GM21825 (cell line): Measurements from ENCODE around the gene RSPO4.
"Not testable (repeated sequence)": the region's sequence is repeated elsewhere in the genome, so short reads cannot be mapped to it uniquely, and the experiment has no call there.

Experiments used
- ATAC-seq: cut with Tn5 transposase; IDR thresholded peaks from one replicate; pipeline ENCODE4 v1.9.1; 2021; ENCODE audit warnings: mild to moderate bottlenecking, moderate library complexity; ENCODE audit not compliant: unreplicated experiment

RSPO4 gene

DNA sequence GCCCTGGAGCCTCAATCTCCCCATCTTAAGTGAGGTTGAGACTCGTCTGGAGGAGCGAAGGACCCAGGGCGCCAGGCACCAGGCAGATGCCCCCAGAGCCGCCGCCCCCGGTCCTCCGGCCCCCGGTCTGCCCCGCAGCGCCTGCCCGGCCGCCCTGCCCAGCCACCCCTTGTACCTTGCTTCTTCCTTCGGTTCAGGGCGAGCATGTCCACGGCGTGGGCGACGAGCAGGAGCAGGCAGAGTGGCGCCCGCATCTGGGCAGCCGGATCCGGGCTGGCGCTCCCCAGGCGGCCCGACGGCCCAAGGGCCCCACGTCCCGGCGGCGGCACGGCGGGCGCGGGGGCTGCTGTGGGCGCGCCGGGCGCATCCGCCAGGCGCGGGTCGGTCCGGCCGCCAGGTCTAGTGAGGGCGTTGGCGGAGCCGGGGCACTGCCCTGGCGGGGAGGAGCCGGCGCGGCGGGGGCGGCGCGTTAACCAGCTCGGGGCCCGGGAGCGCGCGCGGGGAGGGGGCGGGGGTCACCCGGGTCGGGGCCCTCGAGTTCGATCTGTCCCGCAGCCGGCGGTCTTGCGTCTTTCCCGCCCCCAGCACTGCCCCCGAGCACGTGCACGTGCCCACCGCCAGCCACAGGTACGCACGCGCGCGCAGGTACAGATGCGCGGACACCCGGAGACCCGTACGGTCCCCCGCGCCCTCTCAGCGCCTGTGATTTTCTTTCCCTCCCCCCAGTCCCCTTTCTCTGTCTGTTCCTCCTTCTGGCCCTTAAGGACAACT is at the start of gene RSPO4:
TSS of gene RSPO4 (minus strand) at position 401 of the 771 bp plus-strand sequence. CDS start at position 254, 147 bp downstream.
- no peak for ATAC-seq

DNA sequence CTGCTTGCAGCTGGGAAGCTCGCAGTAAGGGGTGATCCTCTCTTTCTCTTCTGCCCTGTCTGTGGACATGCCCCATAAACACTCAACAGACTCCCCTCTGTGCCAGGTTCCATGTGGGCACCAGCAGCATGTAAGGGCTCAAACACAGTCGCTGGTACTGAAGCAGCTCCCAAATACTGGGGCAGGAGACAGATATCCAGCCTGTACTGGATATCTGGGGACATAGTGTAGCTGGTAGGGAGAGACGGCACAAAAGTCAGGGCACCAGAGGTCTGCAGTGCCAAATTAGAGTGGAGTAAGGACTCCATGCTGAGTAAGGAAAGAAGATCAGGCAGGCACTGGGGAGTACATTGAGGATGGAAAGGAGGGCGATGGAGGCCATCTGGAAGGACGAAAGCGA is 48.3 kb upstream of the RSPO4 start:
- no peak for ATAC-seq

DNA sequence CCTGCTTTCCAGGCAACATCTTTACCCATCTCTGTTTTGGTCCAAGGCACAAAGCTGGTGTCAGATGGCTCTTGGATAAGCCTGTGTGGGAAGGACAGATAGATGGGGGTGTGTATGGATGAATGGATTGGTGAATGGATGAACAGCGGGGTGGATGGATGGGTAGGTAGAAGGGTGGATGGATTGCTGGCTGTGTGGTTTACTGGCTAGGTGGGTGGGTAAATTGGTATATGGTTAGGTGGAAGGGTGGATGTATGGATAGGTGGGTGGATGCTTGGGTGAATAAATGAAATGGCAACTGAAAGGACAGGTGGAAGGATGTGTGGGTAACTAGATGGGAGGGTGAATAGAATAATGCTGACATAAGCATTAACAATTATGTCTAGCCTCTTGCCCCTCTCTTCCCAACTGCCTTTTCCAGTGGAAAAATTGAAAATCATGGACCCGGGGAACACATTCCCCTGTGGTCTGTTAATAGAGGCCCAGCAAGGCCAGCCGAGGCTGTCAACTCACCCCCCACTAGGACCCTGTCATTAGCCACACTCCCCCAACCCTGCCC is 43.8 kb upstream of the RSPO4 start:
- no peak for ATAC-seq

DNA sequence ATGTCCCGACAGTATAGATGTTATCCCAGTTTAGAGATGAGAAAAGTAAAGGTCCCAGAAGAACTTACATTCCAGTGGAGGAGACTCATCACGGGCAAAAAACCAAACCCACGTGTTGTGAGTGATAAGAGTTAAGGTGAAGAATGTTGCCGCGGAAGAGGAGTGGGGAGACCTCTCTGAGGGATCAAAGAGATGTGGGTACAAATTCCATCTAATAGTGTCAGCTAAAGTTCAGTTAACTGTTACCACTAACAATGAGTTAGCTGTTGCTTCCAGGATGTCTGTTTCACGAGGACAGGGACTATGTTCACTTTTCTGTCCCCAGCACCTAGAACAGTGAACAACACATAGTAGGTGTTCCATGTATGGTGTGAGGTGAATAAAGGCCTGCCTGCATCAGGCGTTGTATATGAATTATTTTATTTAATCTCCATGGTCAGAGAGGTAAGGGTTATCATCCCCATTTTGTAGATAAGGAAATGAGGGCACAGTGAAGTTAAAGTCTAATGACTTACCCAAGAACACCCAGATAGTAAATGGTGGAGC is 39.8 kb upstream of the RSPO4 start:
- ATAC-seq: no peak

DNA sequence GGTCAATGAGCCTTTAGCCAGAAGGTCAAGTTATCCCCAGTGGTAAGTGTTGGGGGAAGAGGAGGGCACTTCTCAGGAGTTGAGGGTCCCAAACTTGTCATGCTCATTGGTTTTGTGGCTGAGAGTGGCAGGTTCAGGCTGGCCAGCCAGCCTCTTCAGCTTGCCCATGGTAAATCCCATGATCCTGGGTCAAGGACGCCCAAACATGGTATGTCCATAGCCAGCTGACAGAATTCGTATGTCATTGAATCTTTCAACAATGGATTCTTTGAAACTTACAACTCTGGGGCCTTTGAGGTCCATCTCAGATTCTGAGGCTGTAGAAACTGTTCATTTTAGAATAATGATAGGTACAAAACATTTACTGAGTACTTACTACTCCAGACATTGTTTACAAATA is 36.1 kb upstream of the RSPO4 start:
- no peak for ATAC-seq

DNA sequence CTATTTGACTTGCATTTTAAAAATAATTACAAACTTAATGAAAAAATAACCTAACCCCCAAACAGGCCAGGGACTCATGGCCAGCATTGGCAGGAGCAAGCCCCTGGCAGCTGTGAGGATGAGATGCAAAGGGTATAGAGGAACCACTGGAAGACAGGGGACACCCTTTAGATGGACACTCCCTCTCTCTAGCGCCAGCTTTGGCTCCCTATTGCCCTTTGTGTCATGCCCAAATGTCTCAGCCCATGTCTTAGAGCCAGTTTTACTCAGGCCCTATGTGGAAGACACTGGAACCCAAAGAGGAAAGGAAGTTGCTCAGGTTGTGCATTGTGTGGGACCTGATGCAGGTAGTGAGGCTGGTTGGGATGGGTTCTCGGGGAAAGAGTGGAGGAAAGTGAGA is 34.9 kb upstream of the RSPO4 start:
- ATAC-seq: no peak

DNA sequence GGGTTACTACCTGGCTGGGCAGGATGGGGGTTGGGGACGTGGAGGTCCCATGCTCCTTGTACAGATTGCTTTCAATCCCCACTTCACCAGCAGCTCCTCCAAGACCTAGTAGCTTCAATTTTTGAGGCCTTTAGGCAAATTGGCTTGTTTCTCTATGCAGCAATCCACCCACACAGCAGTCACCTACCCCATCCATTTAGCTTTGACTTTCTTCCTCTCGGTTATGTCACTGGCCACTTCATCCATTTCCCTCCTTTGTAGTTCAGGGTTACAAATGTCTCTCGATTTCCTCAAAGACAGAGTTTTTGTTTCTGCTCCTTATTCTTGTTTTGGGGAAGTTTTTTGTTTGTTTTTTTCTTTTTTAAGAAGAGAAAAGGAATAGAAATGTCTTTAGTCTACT is 33.4 kb upstream of the RSPO4 start:
- ATAC-seq: no peak

DNA sequence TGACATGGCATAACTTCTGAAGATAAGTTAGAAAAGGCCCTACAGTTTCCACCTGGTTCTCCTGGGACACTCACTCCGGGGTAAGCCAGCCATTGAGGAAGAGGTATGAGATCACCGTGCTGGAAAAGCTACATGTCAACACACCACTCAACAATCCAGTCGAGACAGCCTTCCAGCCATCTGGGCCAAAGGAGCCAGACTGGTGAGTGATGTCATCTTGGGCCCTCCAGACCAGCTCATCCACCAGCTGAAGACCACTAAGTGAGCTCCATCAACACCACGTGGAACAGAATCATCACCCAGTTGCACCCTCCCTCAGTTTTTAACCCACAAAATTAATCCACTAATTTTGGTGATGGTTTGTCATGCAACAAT is 32.3 kb upstream of the RSPO4 start:
- ATAC-seq: no peak

DNA sequence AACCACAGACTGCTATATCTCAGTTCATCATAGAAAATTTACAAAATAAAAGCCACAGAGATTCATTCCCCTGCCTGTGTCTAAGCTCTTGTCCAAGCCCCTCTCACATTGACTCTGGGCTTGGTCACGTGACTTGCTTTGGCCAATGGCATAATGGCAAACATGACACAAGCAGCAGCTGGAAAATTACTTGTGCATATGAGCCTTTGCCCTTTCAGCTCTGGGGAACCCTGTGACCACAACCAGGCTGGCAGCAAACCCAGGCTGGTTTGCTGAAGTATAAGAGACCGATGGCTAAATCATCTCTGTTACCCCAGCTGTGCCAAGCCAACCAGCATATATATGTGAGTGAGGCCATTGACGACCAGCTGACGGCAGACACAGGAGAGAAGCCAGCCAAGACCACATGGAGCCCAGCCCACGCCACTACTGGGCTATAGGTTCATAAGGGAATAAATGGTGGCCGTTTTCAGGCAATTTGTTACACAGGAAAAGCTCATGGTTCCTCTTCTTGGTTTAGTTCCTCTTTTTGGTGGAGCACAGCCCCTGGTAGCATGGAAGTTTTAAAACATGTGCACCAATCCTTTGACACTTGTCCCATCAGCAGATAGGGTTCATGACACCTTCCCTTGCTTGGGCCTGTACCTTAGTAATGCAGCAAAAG is 31.8 kb upstream of the RSPO4 start:
- no peak for ATAC-seq

DNA sequence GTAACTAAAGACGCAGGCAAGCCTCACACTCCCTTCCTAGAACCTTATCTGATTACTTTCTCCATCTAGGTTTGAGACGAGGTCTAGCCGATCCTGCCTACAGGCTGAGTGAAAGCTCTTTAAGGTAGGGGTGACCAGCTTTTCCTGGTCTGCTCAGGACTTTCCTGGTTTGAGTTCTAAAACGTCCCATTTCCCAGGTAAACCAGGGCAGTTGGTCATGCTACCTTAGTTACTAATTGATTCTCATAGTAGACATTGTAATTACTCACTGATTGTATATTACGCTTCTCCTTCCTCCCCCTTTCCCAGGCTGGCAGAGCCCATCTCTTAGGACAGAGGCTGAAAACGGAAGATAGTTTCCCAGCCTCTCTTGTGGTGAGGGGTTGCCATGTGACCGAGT is 27.9 kb upstream of the RSPO4 start:
- no peak for ATAC-seq

DNA sequence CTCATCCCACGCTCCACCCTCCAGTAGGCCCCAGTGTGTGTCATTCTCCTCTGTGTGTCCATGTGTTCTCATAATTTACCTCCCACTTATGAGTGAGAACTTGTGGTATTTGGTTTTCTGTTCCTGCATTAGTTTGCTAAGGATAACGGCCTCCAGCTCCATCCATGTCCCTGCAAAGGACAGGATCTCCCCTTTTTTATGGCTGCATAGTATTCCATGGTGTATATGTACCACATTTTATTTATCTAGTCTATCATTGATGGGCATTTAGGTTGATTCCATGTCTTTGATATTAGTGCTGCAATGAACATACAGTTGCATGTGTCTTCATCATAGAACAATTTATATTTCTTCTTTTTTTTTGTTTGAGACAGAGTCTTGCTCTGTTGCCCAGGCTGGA is 24.1 kb upstream of the RSPO4 start:
- not testable (repeated sequence) for ATAC-seq

DNA sequence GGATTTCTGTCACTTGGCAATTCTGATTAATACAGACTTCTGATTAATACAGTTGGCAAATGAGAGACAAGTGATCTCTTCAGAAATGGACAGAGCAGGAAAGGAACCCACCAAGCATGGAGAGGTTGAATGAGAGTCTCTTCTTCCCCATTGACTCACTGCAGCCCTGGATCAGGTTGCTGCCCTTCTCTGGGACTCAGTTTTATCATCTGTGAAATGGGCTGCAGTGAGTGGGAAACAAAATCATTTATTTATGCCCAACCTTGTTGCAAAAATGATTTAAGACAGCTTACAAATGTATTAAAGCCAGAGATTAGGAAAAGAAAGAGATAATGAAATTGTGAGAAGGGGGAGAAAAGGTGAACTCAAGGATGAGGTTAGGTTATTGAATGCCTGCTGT is 20.8 kb upstream of the RSPO4 start:
- no peak for ATAC-seq

DNA sequence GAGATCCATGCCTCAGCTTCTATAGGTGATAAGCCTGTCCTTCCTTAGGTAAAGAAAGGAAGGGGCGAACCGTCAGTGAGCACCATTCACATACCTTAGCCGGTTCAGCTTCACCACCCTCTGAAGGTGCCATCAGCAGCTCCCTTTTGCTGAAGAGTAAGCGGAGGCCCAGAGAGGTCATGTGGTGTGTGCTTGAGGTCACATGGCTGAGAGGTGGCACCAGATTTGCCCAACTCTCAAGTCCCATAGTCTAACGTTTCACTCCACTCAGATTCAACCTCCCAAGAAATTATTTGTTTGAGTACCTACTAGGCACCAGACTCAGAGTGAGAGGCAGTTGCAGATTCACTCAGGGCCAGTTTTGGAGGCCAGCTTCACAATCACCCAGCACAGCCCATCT is 18.5 kb upstream of the RSPO4 start:
- no peak for ATAC-seq

DNA sequence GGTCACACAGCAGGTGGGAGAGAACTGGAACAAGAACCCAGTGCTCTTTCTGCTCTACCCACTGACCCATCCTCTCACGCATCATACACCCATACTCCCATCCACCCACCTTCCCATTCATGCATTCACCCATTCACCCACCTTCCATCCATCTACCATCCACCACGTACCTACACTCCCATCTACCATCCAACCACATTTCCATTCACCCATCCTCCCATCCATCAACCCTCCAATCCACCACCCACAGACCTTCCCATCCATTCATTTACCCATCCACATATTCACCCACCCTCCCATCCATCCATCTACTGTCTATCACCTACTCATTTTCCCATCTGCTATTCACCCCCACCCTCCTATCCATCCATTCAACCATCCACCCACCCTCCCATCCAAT is 17.2 kb upstream of the RSPO4 start:
- ATAC-seq: no peak

DNA sequence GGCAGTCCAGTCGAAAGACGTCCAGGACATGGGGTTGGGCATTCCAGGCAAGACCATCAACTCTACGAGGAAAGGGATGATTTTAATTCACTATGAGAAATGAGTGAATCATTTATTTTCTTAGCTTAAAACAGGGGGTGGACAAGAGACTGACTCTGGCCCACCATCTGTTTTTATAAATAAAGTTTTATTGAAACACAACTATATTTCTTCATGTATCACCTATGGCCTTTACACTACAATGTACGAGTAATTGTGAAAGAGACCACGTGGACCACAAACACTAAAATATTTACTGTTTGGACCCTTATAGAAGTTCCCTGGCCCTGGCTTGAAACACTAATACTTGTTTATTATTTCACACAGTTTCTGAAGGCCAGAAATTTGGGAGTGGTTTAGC is 15.6 kb upstream of the RSPO4 start:
- no peak for ATAC-seq

DNA sequence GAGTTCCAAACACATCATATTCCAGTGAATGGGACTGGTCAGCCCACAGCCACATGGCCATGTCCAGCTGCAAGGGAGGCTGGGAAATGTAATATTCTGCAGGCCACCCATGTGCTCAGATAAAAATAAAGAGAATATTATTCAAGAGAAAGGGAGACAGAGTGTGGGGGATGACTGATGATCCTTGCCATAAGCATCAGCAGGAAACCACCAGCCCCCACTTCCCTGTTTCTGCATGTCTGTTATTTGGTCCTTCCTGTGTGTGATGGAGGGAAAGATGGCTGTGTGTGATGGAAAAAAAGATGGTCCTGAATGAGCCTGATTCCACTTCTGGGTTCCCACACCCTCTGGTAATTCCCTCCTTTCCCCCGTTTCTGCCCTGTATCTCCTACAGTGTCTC is 13.1 kb upstream of the RSPO4 start:
- ATAC-seq: no peak

DNA sequence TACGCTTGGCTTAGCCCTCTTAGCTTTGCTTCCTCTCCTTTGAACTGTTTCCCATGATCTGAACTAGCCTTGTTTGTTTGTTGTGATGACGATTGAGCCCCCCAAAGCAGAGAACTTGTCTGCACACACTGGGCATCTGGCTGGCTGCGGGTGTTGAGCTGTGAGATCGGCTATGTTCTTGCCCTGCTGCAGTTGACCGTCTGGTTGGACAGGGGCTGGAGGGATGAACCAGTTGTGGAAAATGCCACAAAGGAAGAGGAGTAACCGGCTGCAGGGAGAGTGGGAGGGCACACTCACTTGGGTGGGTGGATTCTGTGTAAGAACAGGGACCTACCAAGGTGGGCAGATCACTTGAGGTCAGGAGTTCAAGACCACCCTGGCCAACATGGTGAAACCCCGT is 12.4 kb upstream of the RSPO4 start:
- no peak for ATAC-seq

DNA sequence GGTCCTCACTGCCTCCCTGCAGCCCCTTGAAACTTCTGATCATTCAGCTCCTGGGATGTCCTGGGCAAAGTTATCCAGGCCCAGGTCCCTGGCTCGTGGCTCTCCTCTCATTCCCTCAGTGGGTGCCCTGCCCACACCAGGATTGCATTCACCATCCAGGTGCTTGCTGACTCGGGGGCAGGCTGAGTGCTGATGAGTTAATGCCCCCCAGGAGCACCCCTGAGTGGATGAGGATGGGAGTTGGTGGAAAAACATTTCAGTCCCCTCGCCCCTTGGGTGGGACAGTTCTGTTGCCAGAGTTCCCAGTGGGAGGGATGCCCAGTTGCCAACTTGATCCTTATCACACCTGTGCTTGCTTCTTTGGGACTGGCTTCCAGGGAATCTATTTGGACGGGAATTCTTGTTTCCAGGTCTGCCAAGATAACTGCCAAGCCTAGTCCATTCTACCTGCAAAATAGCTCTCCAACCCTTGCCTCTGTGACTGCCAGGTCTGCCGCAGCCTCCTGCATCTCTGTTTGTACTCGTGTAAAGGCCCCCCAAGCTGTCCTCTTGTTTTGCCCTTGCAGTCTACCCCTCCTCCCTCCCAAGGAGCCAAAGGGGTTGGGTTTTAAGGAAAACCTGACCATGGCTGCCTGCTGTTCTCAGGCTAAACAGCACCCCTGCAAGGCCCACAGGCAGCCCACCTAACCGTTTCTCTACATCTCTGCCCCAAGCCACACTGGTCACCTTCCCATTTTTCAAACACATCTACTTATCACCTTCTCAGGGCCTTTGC is 11.6 kb upstream of the RSPO4 start:
- ATAC-seq: no peak

DNA sequence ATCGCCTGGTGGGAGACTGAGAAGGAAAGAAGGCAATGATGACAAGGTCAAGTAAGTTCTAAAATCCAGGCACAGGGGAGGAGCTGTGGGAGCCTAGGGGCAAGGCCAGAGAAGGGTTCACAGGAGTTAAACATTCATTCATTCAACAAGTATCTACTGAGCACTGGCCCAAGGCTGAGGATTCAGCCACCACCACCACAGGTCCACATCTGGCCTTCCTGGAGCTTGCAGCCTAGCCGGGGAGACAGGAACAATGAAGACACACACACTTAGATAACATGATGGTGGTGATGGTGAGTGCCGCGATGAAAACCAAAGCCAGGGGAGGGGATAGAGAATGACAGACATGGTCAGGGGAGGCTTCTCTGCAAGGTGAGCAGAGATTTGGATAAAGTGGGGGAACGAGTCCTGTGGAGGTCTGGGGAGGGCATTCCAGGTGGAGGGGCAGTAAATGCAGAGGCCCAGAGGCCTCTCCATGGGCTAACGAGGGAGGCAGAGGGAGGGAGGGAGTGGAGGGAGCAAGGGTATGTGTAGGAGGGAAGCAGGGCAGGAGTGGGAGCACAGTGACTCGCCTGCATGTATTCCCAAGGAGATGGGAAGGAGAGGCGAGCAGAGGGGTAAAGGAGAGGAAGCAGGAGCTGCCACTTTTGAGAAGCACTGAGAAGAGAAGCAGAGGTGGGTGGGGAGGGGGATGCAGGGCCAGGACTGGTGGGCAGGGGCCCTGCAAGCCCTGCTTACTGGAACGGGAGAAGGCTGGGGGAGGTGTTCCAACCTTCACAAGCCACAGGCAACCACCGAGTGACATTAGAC is 10.5 kb upstream of the RSPO4 start:
- no peak for ATAC-seq

DNA sequence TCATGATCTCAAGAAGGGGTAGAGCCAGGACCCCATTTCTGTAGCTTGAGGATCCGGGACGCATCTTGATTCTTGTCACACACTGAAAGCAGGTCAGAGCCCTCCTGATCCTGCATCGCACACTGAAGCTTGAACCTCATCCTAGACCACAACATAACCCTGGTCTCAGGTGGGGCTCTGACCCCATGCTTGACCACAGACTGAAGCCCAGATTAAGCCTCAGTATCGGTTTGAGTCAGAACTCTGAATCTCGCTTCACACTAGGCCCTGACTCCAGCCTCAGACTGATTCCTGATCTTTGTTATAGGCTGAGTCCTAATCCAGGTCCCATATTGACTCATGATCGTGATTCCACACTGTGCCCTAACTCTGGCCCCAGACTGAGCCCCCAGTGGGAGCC is 8.5 kb upstream of the RSPO4 start:
- no peak for ATAC-seq
